Embryonic facial prominence (tissue), 1 donor: ENCODE results near the gene PDE8A.
A peak's percentile ranks its signal among the peaks of the same experiment; 100 is the strongest.

Experiments
- DNase-seq: peaks from one replicate; pipeline ENCODE4 v3.0.0-alpha.2; 2016; ENCODE audit errors: extremely low spot score

The PDE8A gene

GRCh38 chr15:84981711-84982300, at the start of gene PDE8A:
TSS of gene PDE8A (plus strand) at chr15:84981856. CDS start at chr15:84982163, 307 bp downstream.
- no peak for DNase-seq

GRCh38 chr15:84934942-84935729, 46.5 kb upstream of the PDE8A start:
- DNase-seq, result no peak

GRCh38 chr15:84937144-84937543, 44.5 kb upstream of the PDE8A start:
- no peak for DNase-seq

GRCh38 chr15:84938726-84939125, 42.9 kb upstream of the PDE8A start:
- DNase-seq, result no peak

GRCh38 chr15:84940399-84940798, 41.3 kb upstream of the PDE8A start:
- no peak for DNase-seq

GRCh38 chr15:84942456-84942855, 39.2 kb upstream of the PDE8A start:
- no peak for DNase-seq

GRCh38 chr15:84944311-84944710, 37.3 kb upstream of the PDE8A start:
- DNase-seq, result no peak

GRCh38 chr15:84944861-84945260, 36.8 kb upstream of the PDE8A start:
- DNase-seq, result no peak

GRCh38 chr15:84946772-84947489, 34.7 kb upstream of the PDE8A start:
- no peak for DNase-seq

GRCh38 chr15:84947947-84948830, 33.5 kb upstream of the PDE8A start:
- no peak for DNase-seq

GRCh38 chr15:84949043-84949442, 32.6 kb upstream of the PDE8A start:
- DNase-seq, result no peak

- DNase-seq, result no peak
These were observed 31.6 kb upstream of the PDE8A start for GRCh38 chr15:84949845-84950569.

- DNase-seq, result no peak
These were observed 31.0 kb upstream of the PDE8A start for GRCh38 chr15:84950570-84951111.

- no peak for DNase-seq
These were observed 29.9 kb upstream of the PDE8A start for GRCh38 chr15:84951736-84952135.

GRCh38 chr15:84953136-84953535, 28.5 kb upstream of the PDE8A start:
- DNase-seq, result no peak

GRCh38 chr15:84953726-84954125, 27.9 kb upstream of the PDE8A start:
- no peak for DNase-seq

GRCh38 chr15:84955089-84955848, 26.4 kb upstream of the PDE8A start:
- peak; percentile 41 for DNase-seq

- DNase-seq, result no peak
These were observed 25.5 kb upstream of the PDE8A start for GRCh38 chr15:84956199-84956598.

- DNase-seq, result no peak
These were observed 21.1 kb upstream of the PDE8A start for GRCh38 chr15:84960391-84961113.

GRCh38 chr15:84961114-84961452, 20.6 kb upstream of the PDE8A start:
- DNase-seq, result no peak
